CD4-positive, alpha-beta T cell (primary cell): ENCODE data around the gene INPP4A. TPM values are rescaled to one million over a fixed set of nuclear protein-coding genes. Genes with fewer than 3 reads are reported as not detected.

Source experiments
- ATAC-seq: fragments of 200-7000 bp; cut with Tn5 transposase; one replicate; pipeline ENCODE4 v1.10.0; 2022; ENCODE audit warnings: mild to moderate bottlenecking; ENCODE audit not compliant: poor library complexity
- CTCF ChIA-PET: fragments of 350-600 bp; sonication (Branson Sonifier 250); formaldehyde crosslinking; loops from one replicate; lab custom pipeline; 2021; ENCODE audit warnings: antibody characterized with exemption, inconsistent platforms; lab: Charles Lee
- POLR2A ChIA-PET: fragments of 350-600 bp; sonication (Branson Sonifier 250); formaldehyde crosslinking; loops from one replicate; lab custom pipeline; 2021; ENCODE audit warnings: antibody characterized with exemption, inconsistent platforms; lab: Charles Lee
- DNase-seq, 14 experiments: peaks; one replicate each; pipeline ENCODE4 v3.0.0-alpha.2; 2013 to 2020; ENCODE audit warnings: mixed read lengths in 2 of 14
- H3K27ac ChIP-seq, 2 donors: one replicate each; pipeline versions ENCODE4 v1.5.1 to v1.7.0; 2013; ENCODE audit warnings: low read length in 2 of 2, low read depth in 1 of 2, mild to moderate bottlenecking in 1 of 2
- H3K27me3 ChIP-seq, 2 experiments: 1 replicate in 1 of 2; 2 replicates in 1 of 2; pipeline versions ENCODE4 v1.6.1 to v1.7.0; 2013; ENCODE audit warnings: low read length in 2 of 2, control low read depth in 1 of 2, mild to moderate bottlenecking in 1 of 2, moderate library complexity in 1 of 2; ENCODE audit not compliant: insufficient read depth in 2 of 2, control insufficient read depth in 1 of 2
- H3K36me3 ChIP-seq: one replicate; pipeline ENCODE4 v1.6.1; 2013; ENCODE audit warnings: low read length, control low read depth; ENCODE audit not compliant: insufficient read depth
- H3K4me1 ChIP-seq: one replicate; pipeline ENCODE4 v1.6.1; 2013; ENCODE audit warnings: low read length, control low read depth; ENCODE audit not compliant: insufficient read depth
- H3K4me3 ChIP-seq: one replicate; pipeline ENCODE4 v1.5.1; 2013; ENCODE audit warnings: mild to moderate bottlenecking, low read length, moderate library complexity
- H3K9me3 ChIP-seq, 2 experiments: 1 replicate in 1 of 2; 2 replicates in 1 of 2; pipeline versions ENCODE4 v1.6.1 to v1.7.0; 2013; ENCODE audit warnings: low read length in 2 of 2, mild to moderate bottlenecking in 2 of 2, control low read depth in 1 of 2, moderate library complexity in 1 of 2; ENCODE audit not compliant: control insufficient read depth in 1 of 2, insufficient read depth in 1 of 2
- H3K27ac Mint-ChIP-seq: one replicate; pipeline ENCODE4 v1.8.0; 2020; ENCODE audit warnings: mixed read lengths
- H3K27me3 Mint-ChIP-seq: one replicate; pipeline ENCODE4 v1.8.0; 2021; ENCODE audit warnings: mixed read lengths
- H3K36me3 Mint-ChIP-seq: one replicate; pipeline ENCODE4 v1.8.0; 2021; ENCODE audit warnings: low read depth, mixed read lengths
- H3K4me1 Mint-ChIP-seq: one replicate; pipeline ENCODE4 v1.8.0; 2021; ENCODE audit warnings: low read depth, mixed read lengths
- H3K4me3 Mint-ChIP-seq: one replicate; pipeline ENCODE4 v1.8.0; 2020; ENCODE audit warnings: mild to moderate bottlenecking, mixed read lengths
- H3K9me3 Mint-ChIP-seq: one replicate; pipeline ENCODE4 v1.8.0; 2020; ENCODE audit warnings: mixed read lengths
- CTCF ChIP-seq: fragments of 200-600 bp; IDR thresholded peaks from one replicate; pipeline ENCODE4 v1.8.0; 2022; ENCODE audit warnings: antibody characterized with exemption, mild to moderate bottlenecking
- intact Hi-C, 2 experiments: fragments of 100-400 bp; cut with DNase I in 1 of 2; cut with micrococcal nuclease in 1 of 2; formaldehyde crosslinking; loops; one replicate each; pipeline versions ENCODE4 v1.15.1 to v1.9.0; 2023 to 2025; cut with DNase I, micrococcal nuclease
- total RNA-seq, 174 experiments: library from RNA in 2 of 174; stranded (reverse) in 2 of 174; gene quantifications; one replicate each; pipeline ENCODE4 v1.2.3 and lab custom pipeline; 2021 to 2026

The INPP4A gene
- total RNA-seq, 2 experiments from 2014 or later: 86.4 to 89.2 TPM

- peak; percentile 52 for ATAC-seq
- POLR2A ChIA-PET: interaction anchor here (0.6 kb wide), 2 partner anchors 9 to 10 kb away, joined by 3 to 6 read pairs; no protein-coding TSS in a partner anchor
- H3K4me3 ChIP-seq: no peak overlapping the region
- H3K27ac ChIP-seq: no peak overlapping the region
- TF ChIP-seq CTCF: no peak
- no peaks in the 10 kb centered on the region for H3K4me1 Mint-ChIP-seq
- intact Hi-C loops: no loop called here
- H3K27ac Mint-ChIP-seq: no peak overlapping the region
- H3K9me3 ChIP-seq: peaks cover 5 to 17% of the 10 kb centered on the region in 2 experiments
- H3K27me3 Mint-ChIP-seq: no peaks in the 10 kb centered on the region
- CTCF ChIA-PET: no interaction called here
- no peaks in the 10 kb centered on the region for H3K36me3 ChIP-seq
- peak in 3 of 14 experiments; percentile 32 to 78 (median 42) for DNase-seq
- no peaks in the 10 kb centered on the region for H3K4me1 ChIP-seq
- H3K4me3 Mint-ChIP-seq: no peak overlapping the region
- peaks cover 9% of the 10 kb centered on the region for H3K9me3 Mint-ChIP-seq
- H3K36me3 Mint-ChIP-seq: no peaks in the 10 kb centered on the region
- H3K27me3 ChIP-seq: no peaks in the 10 kb centered on the region
Observed at GRCh38 chr2:98438190-98439133, 6.2 kb upstream of the INPP4A start.

- ChIA-PET POLR2A (interaction anchor here (1.2 kb wide), 1 partner anchor 23 kb away, joined by 4 read pairs; no protein-coding TSS in a partner anchor), CTCF (interaction anchor here (1.8 kb wide), 1 partner anchor 46 kb away, joined by 5 read pairs; no protein-coding TSS in a partner anchor)
Observed at GRCh38 chr2:98441706-98442450, 2.8 kb upstream of the INPP4A start.

More at GRCh38 chr2:98441706-98442450, 2.8 kb upstream of the INPP4A start:
- H3K27me3 Mint-ChIP-seq: no peaks in the 10 kb centered on the region
- H3K9me3 Mint-ChIP-seq: peaks cover 6% of the 10 kb centered on the region
- Histone ChIP-seq H3K4me1 (peaks cover 7% of the 10 kb centered on the region), H3K36me3 (no peaks in the 10 kb centered on the region), H3K9me3 (peaks cover under 1 to 17% of the 10 kb centered on the region in 2 experiments), H3K27ac (no peak overlapping the region), H3K4me3 (no peak overlapping the region), H3K27me3 (no peaks in the 10 kb centered on the region)
- peak overlapping the region; percentile 43 for H3K27ac Mint-ChIP-seq
- no peak for TF ChIP-seq CTCF
- ATAC-seq (no peak), DNase-seq (no peak)
- H3K4me1 Mint-ChIP-seq: peaks cover 24% of the 10 kb centered on the region
- intact Hi-C loops: no loop called here
- H3K4me3 Mint-ChIP-seq: peak overlapping the region; percentile 66
- peaks cover 16% of the 10 kb centered on the region for H3K36me3 Mint-ChIP-seq
